NT2/D1 (cell line): ENCODE results near the gene PAK6.

ENCODE experiments used
- SUZ12 ChIP-seq: IDR thresholded peaks from 2 replicates; pipeline ENCODE4 v1.6.1; 2011; ENCODE audit not compliant: insufficient read length, insufficient read depth; ENCODE audit errors: extremely low read depth
- YY1 ChIP-seq: IDR thresholded peaks from 2 replicates; pipeline ENCODE4 v1.6.1; 2011; ENCODE audit not compliant: insufficient read length, insufficient read depth
- ZNF274 ChIP-seq: IDR thresholded peaks from 2 replicates; pipeline ENCODE4 v1.6.1; 2011; ENCODE audit warnings: mild to moderate bottlenecking, low read depth, low read length

- TF ChIP-seq YY1 = no peak
- no peak for TF ChIP-seq ZNF274
- no peak for TF ChIP-seq SUZ12
Measured at GRCh38 chr15:40239693-40240618, 1.1 kb downstream of the PAK6 start.
